ENCODE results near the gene TGFB2.

- TF ChIP-seq EZH2 (IDR thresholded peaks at IDR 0.05; ENCODE audit: insufficient read depth, poor library complexity, severe bottlenecking): no peak
- TF ChIP-seq EZH2phosphoT487 (IDR thresholded peaks at IDR 0.05; ENCODE audit: insufficient read depth, low read depth): no peak
Measured at GRCh38 chr1:218466341-218467010, 121.3 kb downstream of the TGFB2 start.

All from GM23248 (cell line).